ENCODE results near the gene NSMF.

NSMF gene

DNA sequence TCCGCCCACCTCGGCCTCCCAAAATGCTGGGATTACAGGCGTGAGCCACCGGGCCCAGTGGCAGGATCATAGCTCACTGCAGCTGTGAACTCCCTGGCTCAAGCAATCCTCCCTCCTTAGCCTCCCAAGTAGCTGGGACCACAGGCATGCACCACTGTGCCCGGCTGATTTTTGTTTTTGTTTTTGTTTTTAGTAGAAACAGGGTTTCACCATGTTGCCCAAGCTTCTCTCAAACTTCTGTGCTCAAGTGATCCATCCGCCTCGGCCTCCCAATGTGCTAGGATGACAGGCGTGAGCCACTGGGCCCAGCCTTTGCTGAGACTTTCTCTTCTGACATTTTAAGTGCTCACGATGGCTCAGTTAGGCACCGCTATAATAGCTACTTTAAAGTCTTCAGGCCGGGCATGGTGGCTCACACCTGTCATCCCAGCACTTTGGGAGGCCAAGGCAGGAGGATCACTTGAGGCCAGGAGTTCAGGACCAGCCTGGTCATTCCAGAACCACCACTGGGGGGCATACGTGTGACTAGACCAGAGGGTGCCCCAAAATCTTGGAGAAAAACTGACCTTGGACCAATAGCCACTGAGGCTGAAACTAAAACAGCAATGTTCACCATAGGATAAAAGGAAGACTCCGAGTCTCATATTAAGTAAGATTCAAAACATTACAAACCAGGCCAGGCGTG, 14.9 kb downstream of the NSMF start:
- no peak for DNase-seq

DNA sequence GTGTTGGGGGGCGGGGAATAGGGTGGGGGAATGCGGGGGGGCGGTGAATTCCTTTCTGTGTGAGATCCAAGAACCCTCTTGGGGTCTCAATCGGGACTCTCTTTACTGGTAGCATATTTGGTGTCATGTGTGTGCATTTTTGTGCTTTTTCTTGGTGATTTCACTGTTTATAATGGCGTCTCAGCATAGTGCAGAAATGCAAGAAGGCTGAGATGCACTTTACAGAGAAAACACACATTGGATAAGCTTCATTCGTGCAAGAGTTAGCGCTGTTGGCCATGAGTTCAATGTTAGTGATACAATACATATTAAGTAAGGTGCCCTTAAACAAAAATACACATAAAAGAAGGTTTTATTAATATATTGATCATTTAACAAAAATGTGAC, 17.2 kb downstream of the NSMF start:
- no peak for DNase-seq

DNA sequence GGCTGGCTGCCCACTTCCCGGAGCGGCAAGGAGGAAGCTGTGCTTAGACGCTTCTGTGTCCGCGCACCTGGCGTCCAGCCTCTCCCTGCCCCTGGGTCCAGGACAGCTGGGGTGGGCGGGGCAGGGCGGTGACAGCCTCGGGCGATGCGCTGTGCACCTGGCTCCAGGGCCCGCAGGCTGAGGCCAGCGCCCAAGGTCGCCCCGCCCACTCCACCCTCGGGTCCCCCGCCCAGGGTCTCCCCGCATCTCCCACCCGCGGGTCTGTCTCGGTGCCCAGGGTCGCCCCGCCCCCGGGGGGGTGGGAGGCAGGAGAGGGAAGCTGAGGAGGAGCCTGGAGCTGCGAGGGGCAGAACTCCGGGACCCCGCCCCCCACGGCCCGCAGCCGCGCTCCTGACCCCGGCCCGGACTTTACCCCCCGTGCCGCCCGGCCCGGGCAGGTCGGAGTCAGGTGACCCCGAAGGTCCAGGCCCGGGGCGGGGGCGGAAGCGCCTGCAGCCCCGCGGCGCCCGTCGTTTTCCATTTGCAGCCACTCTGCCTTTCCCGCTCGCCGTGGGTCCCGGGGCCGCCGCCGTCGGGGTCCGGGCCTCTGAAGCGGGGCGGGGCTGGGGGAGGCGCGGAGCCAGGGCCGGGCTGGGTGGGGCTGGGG, 17.7 kb downstream of the NSMF start, which contains the start of gene ENTPD8:
ENTPD8 (minus strand) TSS at position 69 of the 646 bp plus-strand sequence. CDS start 3,072 bp downstream, outside the sequence.
- DNase-seq: no peak

DNA sequence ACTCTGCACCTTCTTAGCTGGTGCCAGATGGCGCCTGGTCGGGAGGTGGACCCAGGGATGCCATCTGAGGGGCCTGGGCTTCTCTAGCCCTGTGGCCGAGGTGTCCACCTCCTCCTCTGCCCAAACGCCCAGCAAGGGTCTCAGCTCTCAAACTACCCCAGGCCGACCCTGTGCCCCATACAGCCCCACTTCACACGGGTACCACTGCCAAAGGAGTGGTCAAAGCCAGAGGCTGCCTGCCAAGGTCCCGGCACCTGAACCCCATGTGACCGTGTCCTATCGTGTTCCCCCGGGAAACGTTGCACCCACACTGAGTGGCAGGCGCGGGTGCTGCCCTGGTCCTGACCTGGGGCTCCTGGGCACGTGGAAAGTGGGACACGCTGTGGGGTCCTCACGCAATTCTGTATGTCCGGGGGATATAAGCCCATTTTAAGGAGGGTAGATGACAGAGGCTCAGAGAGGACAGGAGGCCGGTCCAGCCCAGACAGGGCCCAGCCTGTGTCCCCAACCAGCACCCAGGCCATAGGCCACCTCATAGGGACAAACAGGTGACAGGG, 19.9 kb downstream of the NSMF start:
- DNase-seq: no peak

DNA sequence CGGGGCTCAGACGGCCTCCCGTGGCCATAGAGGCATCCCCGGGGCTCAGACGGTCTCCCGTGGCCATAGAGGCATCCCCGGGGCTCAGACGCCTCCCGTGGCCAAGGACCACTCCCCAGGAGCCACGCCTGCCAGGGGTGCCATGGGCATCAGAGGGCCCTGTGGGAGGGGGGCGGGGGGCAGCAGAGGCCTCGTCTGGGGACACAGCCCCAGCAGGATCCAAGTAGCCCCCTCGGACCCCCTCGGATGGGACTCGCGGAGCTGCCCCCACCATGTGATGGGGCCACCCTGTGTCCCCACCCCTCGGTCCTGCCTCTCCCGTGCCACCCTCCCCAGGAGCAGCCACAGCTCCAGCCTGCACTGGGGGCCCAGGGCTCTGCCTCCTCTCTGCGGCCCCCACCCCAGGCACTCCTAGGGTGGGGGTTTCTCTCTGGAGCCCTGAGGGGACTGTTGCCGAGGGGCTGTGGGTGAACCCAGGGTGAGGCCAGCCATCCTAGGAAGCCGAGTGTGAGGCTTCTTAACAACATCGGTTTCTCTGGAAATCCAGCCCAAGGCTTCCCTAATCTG, 20.5 kb downstream of the NSMF start:
- DNase-seq: no peak

DNA sequence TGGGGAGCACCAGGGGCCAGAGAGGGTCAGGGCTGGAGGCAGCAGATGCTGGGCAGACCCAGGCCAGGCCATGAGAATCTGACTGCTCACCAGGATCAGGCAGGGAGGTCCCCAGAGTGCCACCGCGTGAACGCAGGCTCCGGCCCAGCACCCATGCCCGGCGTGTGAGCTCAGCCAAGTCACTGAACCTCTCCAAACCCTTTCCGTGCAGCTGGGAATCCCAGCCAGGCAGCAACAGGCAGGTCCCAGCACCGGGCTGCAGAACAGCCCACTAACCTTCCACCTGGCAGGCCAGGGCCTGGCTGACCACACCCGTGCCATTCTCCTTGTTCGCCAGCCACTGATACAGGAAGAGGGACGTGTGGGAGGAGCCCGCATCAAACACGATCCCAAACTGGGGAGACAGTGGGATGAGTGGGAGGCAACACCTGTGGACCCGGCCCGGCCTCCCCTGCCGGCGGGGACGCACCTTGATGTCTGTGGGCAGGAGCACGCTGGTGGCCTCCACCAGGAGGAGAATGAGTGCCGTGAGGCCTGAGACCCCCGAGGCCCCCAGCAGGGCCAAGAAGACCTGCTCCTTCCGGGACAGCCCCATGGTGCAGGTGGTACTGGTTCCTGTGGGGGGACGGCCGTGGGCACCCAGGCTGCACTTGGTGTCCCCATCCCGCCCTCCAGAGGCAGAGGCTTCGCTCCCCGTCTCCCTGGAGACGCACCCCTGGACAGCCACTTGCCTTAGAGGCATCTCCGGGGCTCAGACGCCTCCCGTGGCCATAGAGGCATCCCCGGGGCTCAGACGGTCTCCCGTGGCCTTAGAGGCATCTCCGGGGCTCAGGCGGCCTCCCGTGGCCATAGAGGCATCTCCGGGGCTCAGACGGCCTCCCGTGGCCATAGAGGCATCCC, 21.2 kb downstream of the NSMF start:
- no peak for DNase-seq

DNA sequence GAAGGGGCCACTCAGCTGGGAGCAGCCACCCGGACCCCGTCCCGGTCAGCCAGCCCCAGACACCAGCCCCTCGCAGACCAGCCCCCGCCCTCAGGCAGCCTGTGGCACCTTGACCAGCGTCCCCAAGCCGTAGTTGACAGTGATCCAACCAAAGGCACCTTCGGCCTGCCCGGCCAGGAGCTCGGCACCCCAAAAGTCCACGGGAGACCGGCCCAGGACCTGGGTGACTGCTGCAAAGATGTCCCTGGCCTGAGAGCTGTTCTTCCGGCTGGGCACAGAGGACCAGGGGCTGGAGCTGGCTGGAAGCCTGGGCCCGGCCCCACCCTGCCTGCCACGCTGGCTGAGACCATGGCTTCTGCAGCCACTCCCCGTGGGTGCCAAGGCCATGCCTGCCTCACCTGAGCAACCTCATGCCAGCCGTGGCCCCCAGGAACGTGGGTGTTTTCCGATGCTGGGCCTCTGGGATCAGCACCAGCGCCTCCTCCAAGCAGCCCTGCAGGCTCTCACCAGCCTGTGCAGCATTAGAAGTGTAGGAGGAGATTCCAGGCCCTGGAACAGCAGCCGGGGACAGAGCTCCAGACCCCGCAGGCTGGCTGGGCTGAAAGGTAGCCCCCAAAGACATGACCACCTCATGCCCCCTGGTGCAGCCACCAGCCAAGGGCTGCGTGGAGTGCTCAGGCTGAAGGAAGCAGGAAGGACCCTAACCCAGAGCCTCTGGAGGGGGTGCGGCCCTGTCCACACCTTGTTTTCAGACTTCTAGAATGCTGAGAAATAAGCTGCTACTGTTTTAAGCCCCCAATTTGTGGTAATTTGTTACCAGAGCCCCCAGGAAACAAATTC, 22.2 kb downstream of the NSMF start:
- DNase-seq: no peak

DNA sequence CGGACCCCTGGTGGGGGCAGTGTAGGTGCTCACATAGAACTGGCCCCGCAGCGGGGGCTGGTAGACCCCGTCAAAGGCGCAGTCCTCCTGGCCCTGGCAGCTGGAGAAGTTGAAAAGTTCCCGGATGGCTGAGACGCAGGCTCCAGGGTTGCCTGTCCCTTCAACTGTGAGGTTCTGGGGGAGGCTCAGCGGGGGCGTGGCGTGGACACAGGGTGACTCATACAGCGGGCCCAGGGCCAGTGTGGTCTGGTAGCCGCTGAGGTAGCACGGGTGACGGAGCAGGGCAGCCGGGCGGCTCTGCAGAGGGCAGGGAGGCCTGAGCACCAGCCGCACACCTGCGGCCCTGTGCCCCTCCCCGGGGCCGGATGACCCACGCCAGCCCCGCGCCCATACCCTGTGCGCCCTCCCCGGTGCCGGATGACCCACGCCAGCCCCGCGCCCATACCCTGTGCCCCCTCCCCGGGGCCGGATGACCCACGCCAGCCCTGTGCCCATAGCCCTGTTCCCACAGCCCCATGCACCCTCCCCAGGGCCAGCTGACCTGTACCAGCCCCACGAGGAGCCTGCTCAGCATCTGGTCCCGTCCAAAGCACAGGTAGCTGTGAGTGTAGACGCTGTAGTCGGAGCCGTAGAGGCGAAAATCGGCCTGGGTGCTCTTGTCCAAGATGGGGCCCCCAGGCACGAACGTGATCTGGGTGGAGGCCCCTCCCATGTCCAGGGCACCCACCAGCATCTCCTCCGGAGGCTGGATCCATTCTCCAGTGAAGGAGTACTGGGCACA, 23.0 kb downstream of the NSMF start:
- DNase-seq: no peak

DNA sequence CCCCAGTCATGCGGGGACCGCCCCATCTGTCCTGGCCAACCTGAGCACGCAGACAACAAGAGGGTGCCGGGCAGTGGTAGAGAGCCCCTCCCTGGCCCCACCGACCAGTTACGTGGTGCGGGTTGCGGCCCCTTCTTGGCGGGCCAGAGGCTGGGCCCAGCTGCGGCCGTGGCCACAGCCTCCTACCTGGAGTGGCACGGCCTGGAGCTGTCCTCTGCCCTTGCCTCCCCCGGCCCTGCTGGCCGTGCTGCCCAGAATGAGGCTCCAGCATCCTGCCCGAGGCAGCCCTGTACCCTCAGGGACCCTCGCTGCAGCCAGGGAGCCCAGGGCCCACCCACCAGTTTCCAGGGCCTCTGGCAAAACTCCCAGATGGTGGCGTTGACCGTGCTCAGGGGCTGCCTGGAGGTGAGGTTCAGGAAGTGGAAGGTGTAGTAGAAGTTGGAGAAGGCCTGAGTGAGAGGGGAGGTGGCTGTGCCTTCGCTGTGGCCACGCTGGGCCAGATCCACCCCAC, 23.7 kb downstream of the NSMF start:
- DNase-seq: no peak

DNA sequence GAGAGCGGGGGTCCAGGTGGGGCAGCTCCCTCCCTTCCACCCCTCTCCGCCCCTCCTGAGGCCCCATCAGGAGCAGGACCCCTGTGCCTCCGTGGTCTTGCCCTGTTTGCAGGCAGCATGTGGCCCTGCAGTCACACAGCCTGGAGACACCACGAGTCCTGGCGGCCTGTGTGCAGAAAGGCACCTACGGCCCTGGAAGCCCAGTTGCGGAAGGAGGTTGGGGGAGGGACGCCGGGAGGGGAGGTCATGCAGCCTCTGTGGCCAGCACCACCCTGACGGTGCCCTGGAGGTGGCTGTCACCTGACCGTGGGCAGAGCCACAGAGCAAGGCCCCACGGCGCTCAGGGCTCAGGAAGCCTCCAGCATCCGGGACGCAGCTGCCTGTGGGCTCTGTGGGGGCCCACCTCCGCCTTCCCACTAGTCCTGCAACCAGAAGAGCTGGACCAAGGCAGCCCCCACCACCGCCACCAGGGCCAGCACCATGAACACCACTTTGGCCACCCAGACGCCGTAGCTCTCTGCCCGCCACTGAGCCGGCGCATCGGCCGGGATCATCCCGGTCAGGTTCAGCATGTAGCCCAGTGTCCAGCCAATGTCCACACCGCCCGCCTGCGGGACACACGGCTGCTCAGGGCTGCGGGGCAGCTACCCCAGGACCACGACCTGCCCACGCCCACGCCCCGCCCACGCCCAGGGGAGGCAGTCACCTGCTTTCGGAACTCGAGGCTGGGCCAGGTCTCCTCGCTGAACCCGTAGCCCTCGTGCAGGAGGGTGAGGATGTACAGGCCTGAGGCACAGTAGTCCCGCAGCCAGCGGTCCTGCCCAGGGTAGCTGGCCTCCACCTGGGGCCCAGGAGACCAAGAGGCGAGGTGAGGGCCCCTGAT, 24.4 kb downstream of the NSMF start:
- no peak for DNase-seq

DNA sequence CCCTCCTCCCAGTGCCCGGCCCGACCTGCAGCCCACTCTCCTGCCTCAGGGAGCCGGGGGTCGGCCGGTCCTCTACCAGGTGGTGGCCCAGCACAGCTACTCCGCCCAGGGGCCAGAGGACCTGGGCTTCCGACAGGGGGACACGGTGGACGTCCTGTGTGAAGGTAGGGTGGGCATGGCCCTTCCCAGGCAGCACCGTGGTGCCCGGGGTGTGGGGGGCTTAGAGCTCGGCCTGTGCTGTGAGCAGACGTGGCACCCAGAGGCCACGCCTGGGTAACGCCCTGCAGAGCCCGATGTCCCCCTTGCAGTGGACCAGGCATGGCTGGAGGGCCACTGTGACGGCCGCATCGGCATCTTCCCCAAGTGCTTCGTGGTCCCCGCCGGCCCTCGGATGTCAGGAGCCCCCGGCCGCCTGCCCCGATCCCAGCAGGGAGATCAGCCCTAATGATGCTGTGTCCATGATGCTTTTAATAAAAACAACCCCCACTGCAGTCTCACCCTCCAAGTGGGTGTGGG, 25.2 kb downstream of the NSMF start:
- DNase-seq: no peak

DNA sequence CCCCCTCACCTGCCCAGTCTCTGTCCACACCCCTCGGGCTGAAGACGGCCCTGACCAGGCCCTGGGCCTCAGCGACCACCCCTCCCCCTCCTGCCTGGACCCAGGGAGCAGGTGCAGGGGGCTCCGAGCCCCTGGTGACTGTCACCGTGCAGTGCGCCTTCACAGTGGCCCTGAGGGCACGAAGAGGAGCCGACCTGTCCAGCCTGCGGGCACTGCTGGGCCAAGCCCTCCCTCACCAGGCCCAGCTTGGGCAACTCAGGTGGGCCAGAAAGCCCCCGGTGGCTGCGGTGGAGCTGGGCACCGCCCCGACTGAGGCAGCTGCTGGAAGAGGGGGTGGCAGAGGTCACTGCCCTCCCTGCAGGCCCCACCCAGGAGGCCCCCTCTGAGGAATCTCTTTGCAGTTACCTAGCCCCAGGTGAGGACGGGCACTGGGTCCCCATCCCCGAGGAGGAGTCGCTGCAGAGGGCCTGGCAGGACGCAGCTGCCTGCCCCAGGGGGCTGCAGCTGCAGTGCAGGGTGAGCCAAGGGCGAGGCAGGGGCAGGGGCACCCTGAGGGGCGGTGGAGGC, 25.7 kb downstream of the NSMF start:
- no peak for DNase-seq

DNA sequence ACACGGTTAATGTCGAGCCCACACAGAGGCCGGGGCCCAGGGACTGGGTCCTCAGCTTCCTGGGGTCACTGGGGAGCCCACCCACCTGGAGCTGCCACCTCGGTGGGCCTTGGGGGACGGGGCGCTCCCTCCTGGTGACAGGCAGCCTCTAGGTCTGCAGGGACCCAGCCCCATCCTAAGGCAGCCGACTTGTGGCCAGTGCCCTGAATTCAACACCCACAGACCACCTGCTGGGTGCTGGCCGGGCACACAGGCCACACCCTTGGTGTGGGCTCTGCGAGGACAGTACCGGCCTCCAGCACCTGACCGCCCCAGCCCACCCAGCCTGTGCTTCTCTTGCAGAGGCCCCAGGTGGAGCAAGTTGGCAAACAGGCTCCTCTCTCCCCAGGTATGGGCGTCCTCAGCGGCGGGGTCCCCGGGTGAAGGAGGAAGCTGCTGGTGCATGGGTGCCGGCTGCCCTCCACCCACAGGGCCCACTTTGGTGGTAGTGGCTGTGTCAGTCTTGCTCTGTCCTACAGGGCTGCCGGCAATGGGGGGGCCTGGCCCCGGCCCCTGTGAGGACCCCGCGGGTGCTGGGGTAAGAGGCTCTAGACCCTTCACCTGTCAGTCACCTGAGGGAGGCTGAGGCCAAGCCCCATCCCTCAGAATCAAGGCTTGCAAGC, 26.3 kb downstream of the NSMF start:
- DNase-seq: no peak

DNA sequence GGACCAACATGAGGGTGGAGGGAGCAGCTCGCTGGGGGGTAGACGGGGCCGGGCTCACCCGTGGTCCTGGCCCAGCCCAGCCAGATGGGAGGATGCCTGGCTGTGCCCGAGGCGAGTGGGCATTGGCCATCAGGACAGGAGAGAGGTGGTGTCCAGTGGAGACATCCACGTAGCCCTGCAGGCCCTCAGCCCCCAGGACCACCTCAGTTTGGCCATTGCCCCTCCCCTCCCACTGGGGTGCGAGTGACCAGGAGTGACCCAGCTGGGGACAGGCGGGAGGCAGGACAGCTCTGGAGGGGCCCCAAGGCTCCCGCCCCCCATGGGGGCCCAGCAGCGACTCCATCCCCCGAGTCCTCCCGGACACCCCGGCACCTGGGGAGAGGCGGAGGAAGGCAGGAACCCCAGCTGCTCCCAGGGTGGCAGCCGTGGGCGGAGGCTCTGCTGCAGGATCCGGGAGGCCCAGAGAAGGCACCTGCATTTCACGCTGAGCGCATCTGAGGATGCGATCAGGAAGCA, 27.7 kb downstream of the NSMF start:
- DNase-seq: no peak

DNA sequence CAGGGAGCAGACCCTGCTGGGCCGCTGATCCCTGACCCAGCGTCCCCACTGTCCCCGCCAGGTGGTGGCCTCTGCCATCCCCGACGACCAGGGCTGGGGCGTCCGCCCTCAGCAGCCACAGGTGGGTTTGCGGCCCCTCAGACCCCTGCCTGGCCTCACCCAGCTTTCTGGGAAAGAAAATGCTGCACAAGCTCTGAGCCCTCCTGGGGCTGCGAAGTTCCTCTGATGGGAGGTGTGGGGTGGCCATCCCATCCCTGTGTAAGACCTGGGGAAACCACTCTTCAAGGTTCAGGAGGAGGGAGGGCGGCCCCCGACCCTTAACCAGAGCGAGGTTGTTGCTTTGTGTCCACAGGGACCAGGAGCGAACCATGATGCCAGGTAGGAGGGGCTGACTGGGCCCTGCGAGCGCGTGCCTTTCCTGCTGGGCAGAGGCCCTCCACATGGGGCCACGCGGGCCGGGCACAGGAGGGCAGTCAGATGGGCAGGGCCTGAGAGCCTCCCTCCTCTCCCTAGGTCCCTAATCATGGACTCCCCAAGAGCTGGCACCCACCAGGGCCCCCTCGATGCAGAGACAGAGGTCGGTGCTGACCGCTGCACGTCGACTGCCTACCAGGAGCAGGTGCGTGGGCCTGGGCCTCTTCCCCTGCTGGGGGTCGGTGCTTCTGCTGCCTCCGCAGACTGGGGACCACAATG, 28.3 kb downstream of the NSMF start:
- DNase-seq: no peak

DNA sequence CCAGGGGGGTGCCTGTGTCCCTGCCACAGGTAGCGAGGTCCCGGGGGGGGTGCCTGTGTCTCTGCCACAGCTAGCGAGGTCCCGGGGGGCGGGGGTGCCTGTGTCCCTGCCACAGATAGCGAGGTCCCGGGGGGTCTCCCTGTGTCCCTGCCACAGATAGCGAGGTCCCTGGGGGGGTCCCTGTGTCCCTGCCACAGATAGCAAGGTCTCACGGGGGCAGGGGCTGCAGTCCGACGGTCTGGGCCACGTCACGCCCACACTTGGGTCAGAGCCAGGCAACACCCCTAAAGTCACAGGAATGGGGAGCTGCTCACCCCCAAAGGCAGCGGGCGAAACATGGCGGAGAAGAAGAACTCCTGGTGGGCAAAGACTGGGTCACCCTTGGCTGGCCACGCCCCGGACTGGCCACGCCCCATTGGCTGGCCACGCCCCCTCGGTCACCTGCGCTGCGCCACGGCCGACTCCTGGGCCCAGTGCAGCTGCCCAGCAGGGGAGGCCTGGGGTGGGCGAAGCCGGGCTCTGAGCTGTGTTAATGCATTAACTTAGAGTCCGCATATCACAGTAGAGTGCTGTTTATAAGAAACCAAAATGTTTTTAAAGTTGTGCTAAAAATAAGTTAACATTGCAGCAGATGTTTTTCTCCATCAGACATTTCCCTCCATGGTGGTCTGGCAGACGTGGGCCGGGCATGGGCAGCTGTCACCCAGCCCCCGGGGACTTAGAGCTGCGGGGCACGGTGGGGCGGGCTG, 29.0 kb downstream of the NSMF start:
- DNase-seq: no peak

DNA sequence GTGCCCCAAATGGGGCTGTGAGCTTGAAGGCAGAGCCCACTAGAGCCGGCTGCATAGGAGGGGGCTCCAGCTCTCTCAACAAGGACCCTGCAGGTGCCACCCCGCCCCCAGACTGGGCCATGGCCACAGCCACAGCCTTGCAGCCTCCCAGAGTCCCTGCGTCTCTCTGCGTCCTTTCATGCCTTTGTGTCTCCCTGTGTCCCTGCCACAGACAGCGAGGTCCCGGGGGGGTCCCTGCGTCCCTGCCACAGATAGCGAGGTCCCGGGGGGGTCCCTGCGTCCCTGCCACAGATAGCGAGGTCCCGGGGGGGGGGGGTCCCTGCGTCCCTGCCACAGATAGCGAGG, 29.6 kb downstream of the NSMF start:
- DNase-seq: no peak
